Fibroblast of skin of back (primary cell): ENCODE results near the gene RIPK4. TPM values are rescaled to one million over a fixed set of nuclear protein-coding genes. Genes with fewer than 3 reads are reported as not detected.
A peak's percentile ranks its signal among the peaks of the same experiment; 100 is the strongest.

ENCODE experiments used
- DNase-seq: peaks from one replicate; pipeline ENCODE4 v3.0.0-alpha.2; 2013
- polyA plus RNA-seq, 2 experiments: library from polyadenylated mRNA; unstranded; fragments of 120-200 nt; gene quantifications; one replicate each; pipeline ENCODE4 v1.2.1, GENCODE V29; 2013; ENCODE audit not compliant: insufficient read length in 2 of 2

Gene RIPK4
- 2.3 TPM for polyA plus RNA-seq (2013, experiment 1 of 2; ENCODE audit: insufficient read length)
- polyA plus RNA-seq (2013, experiment 2 of 2; ENCODE audit: insufficient read length), result 2.9 TPM

DNA sequence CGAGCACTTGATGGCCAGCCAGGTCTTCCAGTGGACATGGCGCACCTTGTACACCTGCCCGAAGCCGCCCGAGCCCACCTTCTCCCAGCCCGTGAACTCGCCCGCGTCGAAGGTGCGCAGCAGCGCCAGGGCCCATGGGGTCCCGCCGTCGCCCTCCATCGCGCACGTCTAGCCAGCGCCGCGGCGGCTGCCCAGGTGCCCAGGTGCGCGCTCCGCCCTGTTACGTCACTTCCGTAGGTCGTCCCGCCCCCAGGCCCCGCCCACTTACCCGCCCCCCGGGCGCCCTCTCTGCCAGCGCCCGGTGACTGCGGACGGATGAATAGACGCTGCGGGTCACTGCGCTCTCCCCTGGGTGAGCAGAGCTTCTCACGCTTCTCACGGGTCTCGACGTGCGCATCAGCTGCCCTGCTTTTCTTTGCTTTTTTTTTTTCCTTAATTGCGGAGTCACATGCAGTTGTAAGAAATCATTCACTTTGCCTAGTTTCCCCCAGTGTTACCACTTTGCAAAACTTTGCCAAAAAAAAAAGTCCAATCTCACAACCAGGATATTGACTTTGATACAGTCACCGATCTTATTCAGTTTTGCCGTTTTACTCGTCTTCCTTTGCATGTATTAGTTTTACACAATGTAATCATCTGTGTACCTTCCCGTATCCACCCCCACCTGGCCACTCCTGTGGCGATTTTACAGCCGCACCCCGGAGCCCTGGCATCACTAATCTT, at the start of gene RIPK4:
Gene RIPK4, minus strand, starts transcription at position 170 of the 723 bp plus-strand sequence. Its CDS starts 11 bp downstream, at position 159.
- DNase-seq, result peak; percentile 61

DNA sequence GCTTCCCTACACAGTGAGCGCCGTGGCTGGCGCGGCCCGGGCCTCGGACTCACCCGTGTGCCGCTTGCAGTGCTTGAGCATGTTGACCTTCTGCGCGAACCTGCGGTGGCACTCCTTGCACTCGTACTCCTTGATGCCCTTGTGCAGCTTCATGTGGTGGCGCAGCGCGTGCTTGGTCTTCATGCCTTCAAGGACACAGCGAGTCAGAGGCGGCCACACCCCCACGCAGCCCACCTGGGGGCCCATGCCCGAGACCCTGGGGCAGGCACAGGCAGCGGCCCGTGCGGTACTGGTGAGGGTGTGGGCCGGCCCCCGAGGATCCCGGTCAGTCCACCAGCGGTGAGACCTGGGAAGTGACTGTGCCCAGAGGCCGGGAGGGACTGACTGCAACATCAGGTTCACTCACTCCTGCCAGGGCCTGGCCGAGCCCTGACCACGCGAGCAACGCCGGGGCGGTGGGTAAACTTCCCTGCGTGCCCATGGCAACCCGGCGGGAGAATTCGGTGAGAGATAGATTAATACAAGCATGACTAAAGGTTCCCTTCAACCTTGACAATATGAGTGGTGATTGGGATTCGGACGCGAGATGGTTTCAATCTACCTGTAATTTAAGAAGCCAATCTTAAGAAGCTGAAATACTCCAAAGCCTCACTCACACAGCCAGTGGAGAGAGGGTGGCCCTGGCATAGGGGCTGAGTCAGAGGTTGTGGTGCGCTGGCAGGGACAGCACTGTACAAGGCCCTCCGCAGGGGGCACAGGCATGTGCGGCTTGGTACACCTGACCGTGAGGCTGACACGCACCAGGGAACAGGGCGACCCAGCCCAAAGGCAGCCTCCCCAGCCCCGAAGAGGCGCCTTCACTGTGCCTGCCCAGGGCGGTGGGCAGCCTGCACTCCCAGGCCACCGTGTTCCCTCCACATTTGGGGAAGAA, 49.1 kb upstream of the RIPK4 start:
- DNase-seq, result no peak

DNA sequence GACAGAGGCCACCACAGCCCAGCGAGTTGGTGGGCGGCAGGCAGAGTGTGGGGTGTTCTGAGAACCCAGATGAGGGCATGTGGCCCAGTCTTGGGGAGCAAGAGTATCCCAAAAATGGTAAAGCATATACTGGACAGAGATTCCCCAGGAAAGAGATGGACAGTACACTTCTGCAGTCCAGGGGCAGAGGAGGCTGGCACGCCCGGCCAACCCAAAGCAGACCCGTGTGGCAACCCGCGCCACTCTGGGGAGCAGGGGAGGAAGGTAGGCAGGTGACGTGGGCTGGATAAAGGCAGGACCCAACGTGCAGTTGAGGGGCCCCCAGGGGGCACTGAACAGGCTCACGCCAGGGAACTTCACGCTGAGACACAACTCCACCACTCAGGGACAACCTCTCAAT, 46.4 kb upstream of the RIPK4 start:
- DNase-seq, result no peak

DNA sequence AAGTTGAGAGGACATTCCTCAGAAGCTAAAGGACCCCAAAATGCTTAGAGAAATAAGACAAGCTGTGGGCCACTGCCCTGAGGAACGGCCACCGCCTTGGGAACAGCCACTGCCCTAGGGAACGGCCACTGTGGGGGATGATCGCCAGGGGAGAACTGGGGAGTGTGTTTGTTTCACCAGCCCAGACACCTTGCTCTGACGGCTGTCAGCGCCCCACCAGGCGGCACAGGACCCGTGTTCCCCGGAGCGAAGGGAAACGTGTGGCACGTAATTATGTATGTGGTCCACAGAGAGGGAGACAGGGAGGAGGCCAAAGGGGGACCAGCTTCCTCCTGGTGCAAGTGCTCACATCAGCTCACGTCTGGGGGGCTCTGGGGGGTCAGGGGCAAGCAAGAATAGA, 45.8 kb upstream of the RIPK4 start:
- DNase-seq, result no peak

DNA sequence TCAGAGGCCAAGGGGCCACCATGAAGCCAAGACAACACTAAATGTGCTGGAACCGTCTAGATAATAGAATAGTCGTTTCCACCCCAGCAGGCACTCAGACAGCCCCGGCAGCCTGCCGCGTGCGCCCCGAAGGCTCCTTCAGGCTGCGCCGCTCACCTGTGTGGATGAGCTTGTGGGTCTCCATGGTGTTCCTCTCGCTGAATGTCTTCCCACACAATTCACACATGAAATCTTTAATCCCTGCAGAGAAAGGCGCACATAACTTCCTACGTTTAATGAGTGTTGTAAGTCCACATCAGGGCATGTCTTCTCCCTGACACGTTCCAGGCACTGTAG, 43.7 kb upstream of the RIPK4 start:
- no peak for DNase-seq

DNA sequence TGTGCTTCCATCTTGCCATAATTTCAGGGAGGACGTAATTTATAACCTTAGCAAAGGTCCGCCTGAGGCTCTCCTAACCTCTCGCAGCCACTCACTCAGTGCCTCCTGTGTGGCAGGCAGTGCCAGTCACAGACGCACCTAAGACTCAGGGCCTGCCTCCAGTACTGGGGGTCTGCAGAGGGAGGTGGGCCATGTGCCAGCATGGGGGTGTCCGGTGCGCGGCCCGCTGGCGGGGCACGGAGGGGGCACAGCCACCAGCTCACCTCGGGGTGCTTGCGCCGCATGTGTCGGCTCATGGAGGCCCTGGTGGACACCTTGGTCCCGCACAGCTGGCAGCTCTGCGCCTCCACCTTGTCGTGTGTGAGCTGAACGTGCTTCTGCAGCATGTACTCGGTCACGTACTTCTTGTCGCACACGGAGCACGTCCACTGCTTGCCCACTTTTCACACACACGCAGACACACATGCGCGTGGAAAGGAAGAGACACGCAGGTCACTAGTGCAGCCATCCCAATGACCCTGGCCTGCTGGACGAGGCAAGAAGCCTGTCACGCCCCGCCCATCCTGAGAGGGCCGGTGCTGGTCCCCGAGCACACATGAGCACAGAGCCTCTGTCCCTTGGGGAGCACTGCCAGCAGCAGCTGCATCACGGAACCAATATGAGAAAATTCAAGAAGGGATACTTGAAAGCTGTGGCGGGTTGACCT, 43.2 kb upstream of the RIPK4 start:
- DNase-seq, result no peak

DNA sequence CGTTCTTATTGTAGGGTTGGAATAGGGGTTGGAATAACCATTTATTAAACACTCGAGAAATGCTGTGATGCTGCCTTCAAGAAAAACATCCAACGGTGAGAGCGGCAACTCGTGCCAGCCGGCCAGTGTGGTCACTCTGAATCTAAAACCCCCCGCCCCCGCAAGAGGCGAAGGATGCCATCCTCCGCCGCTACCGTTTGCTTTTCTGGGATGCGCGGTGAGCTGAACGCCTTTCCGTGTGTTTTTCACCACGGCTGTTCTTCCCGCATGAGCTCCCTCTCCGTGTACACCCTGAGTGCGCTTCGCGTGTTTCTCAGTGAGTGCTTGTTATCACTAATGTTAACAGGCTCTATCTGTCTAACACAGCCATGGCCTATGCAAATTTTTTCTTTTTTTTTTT, 42.0 kb upstream of the RIPK4 start:
- DNase-seq, result no peak

DNA sequence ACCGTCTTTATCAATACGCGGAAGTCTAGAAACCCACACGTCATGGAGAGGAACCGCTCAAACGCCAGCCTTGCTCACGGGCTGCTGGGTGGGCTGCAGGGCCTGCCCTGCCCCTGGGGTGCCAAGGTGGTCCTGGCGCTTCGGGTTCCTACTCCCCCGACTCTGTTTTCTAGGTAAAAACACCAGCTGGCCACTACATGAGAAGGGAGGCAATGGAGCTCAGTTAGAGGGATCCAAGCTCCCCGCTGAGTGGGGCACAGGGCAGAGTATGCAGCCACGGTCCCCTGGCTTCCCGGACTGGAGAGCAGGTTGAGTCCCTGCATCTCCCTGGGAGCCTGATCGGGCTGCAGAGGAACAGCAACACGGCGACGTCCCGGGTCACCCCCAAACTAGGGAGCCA, 41.2 kb upstream of the RIPK4 start:
- no peak for DNase-seq

DNA sequence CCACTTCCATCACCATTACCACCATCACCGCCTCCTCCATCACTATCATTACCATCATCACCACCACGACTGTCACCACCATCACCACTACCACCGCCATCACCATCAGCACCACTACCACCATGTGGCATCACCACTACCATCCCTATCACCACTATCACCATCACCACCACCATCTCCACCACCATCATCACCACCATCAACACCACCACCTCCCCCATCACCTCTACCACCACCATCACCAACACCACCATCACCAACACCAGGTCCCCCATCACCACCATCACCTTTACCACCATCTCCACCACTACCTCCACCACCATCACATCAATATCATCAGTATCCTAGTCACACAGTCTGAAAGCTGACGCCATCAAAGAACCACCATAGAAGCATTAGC, 39.9 kb upstream of the RIPK4 start:
- no peak for DNase-seq

DNA sequence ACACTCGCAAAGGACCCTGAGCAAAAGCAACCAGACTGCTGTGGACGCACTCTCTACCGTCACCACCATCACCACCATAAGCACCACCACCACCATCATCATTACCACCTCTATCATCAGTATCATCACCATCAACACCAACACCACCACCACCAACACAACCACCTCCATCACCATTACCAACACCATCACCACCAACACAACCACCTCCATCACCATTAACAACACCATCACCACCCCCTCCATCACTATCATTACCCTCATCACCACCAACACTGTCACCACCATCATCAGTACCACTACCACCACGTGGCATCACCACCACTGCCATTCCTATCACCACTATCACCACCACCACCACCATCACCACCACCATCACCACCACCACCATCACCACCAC, 38.8 kb upstream of the RIPK4 start:
- no peak for DNase-seq

DNA sequence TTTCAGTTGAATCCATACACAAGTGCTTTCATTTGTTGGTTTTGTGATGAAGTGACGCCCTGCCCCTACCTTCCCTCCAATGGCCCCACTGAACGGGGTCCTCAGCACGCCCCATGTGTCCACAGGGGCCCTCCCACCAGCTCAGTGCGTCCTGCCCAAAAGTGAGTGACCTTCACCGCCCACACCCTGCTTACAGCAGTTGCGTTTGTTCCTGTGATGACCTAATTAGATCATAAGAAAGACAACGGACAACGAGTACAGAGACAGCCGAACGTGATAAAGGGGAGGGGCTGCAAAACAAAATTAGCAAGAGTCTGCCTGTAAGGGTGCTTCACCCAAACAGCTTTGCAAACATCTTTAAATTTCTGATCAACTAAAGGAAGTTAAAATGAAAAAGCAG, 38.2 kb upstream of the RIPK4 start:
- no peak for DNase-seq

DNA sequence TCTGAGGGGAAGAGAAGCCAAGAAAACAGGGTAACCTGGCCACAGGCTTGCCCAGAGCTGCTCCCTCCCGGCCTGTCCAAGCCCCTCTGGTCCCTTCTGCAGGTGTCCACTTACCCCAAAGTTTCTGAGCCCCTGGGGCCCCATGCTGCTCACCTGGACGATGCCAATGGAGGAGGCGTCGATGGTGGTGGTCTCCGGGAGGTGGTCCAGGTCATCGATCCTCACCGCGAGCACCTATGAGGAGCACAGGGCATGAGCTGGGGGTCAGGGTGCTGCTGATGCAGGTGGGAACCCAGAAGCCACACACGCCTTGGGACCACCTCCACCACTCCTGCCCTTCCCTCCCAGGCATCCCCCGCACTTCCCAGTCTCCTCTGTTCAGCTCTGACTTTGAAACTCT, 37.5 kb upstream of the RIPK4 start:
- no peak for DNase-seq

DNA sequence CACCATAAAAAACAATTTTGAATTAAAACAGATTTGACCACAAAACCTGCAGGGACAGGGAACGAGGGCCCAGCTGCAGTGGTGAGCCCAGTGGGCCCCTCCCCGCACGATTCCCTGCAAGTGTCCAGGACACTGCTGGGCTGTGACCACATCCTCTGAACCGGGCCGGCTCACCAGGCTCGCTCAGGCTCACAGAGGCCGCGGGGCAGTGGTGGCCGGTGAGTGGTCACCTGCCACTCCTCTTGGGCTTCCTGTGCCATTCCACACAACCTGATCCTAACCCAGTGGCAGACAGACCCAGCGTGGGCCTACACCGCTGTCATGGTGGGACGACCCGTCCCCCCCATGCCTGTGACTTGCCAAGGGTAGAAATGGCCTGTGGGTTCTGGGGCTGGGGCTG, 36.5 kb upstream of the RIPK4 start:
- DNase-seq, result no peak

DNA sequence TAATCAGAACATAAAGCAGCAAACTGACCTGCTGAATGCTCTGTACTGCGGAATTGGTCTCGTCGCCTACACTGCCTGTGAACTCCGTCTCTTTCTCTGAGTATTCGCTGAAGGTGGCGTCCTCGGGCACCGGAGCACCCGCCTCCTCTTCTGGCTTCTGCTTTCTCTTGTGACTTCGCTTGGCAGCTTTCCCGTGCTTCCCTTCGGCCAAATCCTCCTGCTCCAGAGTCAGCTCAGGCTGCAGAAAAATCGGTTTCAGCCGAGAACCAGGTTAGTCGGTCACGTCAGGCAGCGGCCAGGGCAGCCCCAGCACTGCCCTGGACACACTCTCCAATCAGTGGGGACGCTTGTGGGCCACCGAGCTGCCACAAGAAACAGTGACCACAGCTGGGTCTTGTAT, 35.8 kb upstream of the RIPK4 start:
- peak; percentile 42 for DNase-seq

DNA sequence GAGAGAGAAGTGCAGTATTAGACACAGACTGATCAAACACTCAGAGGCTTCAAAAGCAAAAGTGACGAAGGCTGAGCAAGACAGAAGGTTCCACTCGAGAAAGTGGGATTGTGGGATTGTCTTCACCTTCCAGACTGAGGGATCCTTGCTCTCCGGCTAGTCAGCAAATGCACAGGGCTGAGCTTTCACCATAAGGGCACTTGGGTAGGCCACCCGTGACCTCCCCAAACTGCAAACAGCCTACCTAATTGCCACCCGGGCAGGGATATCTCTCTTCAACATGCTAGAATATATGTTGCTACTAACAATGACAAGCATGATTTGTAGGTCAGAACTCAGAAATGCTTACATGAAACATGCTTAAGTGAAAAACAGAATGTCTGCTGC, 35.3 kb upstream of the RIPK4 start:
- DNase-seq, result no peak

DNA sequence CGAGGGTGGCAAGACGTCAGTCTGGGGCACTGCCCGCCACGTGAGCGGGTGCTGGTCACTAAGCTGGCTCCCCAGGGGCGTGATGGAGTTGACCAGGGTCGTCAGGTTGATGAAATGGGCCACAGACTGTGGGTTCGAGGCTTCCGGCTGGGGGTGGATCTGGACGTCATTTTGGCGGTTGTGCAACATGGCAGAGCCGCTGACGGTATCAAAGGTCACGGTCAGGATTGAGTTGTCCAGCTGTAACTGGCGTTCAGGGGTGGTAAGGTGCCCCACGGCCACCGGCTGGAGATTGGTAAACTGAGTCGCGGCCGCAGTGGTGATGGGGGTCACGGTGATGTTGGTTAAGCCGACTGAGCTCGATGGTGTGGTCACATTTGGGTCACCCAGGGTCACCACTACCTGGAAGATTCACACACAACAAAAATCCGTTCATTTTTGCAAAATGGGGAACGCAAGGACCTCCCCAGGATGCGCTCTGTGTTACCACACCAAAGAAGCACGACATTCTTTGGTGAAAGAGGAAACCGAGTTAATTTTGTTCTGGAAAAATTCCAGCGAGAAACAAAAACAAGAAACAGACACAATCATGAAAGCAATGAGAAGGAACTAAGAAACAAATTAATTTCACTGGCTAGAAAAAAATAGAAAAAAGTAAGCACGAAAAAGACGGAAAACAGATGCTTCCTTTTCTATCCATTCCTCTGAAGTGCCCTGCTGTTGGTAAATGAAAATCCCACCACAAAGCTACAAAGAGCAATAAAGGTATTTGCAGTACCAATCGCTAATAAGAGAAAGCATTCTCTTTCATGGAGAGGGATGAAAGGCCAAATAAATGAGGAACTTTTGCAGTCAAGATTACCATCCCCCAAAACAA, 34.7 kb upstream of the RIPK4 start:
- DNase-seq, result no peak

DNA sequence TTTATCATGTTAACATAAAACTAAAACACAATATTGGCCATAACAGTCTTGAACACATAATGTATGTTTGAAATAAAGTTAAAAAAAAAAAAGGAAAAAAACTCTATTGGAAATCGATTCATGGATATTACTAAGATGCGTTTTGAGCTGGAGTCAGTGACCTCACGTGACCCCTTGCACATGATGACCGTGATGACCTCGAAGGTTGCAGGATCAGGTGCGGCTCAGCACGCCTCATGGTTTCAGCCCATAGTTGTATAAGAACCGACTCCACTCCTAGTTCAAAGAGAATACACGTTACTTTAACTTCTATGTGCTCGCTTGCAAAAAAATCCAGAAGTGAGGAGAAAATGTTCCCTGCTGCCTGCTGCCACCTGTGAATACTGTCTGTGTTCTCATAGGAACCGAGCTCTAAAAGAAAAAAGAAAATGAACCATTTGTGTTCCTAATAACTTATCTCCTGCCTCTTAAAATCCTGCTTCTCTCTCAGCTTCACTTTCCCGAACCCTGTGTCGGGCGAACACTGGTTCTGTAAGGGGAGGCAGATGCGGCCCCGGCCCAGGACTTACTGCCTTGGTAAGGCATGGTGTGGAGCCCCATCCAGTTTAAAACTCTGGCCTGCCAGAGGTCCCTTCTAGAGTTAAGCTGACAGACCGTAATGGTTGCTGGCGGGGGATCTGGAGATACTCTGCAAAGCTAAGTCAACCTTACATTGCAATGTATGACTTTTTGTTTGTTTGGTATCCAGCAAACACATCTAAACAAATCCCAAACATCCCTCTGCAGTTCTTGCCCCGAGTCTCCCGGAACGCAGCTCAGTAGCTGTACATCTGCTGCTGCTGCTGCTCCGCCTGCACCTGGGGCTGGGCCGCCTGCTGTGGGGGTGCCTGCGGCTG, 33.8 kb upstream of the RIPK4 start:
- DNase-seq, result no peak

DNA sequence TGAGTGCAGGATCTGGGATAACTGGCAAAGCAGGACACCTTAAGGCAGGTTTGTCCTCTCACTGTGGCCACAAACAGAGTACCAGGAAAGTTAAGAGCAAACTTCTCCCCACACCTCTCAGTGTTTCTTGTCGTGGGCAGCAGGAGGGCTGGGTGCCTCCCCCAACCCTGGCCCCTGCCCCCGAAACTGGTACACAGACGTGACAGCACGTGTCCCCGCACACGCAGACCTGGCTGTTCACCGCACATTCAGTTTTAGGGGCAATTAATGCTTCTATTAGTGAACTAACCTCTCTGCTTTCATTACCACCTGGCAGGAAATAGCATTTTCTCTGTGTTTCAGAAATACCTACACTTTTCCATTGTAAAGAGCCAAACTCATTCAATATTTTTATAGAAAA, 32.9 kb upstream of the RIPK4 start:
- no peak for DNase-seq

DNA sequence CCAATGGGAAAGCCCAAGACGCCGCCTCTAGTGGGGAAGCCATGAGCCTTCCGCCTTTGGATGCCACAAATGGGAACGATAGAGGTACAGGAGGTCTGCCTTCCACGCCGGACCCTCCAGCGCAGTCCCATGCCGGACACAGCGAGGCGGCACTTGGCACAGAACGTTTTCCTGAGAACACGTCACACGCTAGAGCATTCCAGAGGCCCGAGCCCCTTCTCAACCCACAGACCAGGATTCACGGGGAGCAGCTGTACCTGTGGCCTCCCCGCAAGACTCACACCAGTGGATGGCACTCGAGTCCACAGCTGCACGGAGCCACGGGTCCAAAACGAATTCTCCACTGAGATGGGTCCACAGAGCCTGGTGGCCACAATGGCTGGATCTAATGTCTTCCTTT, 31.5 kb upstream of the RIPK4 start:
- DNase-seq, result no peak

DNA sequence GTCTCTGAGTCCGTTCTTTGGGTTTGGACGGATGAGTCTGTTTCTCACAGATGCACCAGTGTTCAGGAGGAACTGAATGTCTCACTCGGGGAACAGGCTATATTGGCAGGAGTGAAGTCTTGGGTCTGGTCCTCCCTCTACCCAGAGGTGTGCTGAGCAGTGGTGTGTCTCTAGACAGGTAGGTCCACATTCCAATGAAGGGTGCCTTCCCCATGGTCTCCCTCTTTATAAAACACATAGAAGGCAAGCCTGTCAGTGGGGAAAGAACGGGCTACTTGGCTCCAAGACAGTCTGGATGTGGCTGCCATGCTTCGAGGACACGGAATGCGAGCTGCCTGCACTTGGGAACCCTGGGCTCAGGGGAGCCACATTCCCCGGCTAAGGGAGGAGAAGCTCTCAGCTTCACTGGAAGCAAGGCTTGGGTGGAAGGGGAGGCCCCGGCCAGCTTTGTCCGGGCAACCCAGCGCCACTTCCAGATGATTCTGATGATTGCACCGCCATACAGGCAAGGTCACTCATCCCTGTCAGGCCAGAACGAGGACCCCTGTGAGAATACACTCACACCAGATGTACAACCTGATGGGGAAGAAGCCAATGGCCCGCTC, 29.7 kb upstream of the RIPK4 start:
- no peak for DNase-seq

DNA sequence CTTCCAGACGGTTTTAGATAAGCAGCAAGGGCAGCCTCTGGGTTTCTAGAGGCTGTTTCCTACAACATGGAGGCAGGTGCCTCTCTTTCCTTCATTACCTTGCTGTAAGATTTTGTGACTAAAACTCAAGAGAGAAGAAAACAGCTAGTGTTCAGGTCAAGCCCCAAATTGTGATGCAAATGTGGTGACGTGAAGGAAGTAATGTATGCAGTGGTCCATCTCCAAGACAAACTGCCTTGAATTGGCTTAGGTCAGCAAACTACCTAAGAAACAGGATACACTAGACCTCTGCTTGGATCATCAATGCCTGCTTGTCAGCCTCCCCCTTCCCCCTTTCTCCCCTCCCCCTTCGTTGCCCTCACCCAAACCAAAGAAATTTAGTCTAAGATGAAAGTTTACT, 28.9 kb upstream of the RIPK4 start:
- no peak for DNase-seq
